Type B pancreatic cell (in vitro differentiated cells): ENCODE data around the gene ZSWIM5. TPM values are rescaled to one million over a fixed set of nuclear protein-coding genes. Genes with fewer than 3 reads are reported as not detected.
"Not testable (repeated sequence)": the region's sequence is repeated elsewhere in the genome, so short reads cannot be mapped to it uniquely, and the experiment has no call there.

Experiments
- DNase-seq: peaks from one replicate; pipeline ENCODE4 v3.0.0; 2021; ENCODE audit warnings: mixed read lengths; ENCODE audit not compliant: unreplicated experiment; ENCODE audit errors: extremely low spot score
- H3K27ac Mint-ChIP-seq: 2 replicates; pipeline ENCODE4 v1.8.0; 2021; ENCODE audit warnings: mild to moderate bottlenecking, mixed read lengths
- H3K27me3 Mint-ChIP-seq: 2 replicates; pipeline ENCODE4 v1.8.0; 2021; ENCODE audit warnings: mixed read lengths
- H3K36me3 Mint-ChIP-seq: 2 replicates; pipeline ENCODE4 v1.8.0; 2021; ENCODE audit warnings: mixed read lengths
- H3K4me1 Mint-ChIP-seq: one replicate; pipeline ENCODE4 v1.8.0; 2021; ENCODE audit warnings: mixed read lengths; ENCODE audit not compliant: unreplicated experiment
- H3K4me3 Mint-ChIP-seq: 2 replicates; pipeline ENCODE4 v1.8.0; 2021; ENCODE audit warnings: mild to moderate bottlenecking, mixed read lengths
- H3K9me3 Mint-ChIP-seq: 2 replicates; pipeline ENCODE4 v1.8.0; 2021; ENCODE audit warnings: mixed read lengths
- total RNA-seq: library from RNA; stranded (reverse); gene quantifications from 2 replicates; pipeline ENCODE4 v1.2.1, GENCODE V29; 2021; ENCODE audit warnings: low replicate concordance
- TF ChIP-seq, protein P1 (sequence below): fragments of 200-600 bp; sonication (generic); conservative IDR thresholded peaks from 2 replicates; pipeline ENCODE4 v1.5.0; 2021; ENCODE audit warnings: antibody characterized with exemption, mild to moderate bottlenecking

Gene ZSWIM5
- total RNA-seq, 1 donor from 2014 or later: 2.7 TPM

- peaks cover 36% of the 10 kb centered on the region for H3K27me3 Mint-ChIP-seq
- DNase-seq: no peak
- no peaks in the 10 kb centered on the region for H3K9me3 Mint-ChIP-seq
- no peak overlapping the region for H3K27ac Mint-ChIP-seq
- no peaks in the 10 kb centered on the region for H3K36me3 Mint-ChIP-seq
- peaks cover 4% of the 10 kb centered on the region for H3K4me1 Mint-ChIP-seq
- TF ChIP-seq, protein P1, sequence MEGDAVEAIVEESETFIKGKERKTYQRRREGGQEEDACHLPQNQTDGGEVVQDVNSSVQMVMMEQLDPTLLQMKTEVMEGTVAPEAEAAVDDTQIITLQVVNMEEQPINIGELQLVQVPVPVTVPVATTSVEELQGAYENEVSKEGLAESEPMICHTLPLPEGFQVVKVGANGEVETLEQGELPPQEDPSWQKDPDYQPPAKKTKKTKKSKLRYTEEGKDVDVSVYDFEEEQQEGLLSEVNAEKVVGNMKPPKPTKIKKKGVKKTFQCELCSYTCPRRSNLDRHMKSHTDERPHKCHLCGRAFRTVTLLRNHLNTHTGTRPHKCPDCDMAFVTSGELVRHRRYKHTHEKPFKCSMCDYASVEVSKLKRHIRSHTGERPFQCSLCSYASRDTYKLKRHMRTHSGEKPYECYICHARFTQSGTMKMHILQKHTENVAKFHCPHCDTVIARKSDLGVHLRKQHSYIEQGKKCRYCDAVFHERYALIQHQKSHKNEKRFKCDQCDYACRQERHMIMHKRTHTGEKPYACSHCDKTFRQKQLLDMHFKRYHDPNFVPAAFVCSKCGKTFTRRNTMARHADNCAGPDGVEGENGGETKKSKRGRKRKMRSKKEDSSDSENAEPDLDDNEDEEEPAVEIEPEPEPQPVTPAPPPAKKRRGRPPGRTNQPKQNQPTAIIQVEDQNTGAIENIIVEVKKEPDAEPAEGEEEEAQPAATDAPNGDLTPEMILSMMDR: no peak
- H3K4me3 Mint-ChIP-seq: no peak overlapping the region
These were observed 6.0 kb downstream of the ZSWIM5 start for GRCh38 chr1:45200435-45200834.

GRCh38 chr1:45198185-45198584 is 8.2 kb downstream of the ZSWIM5 start:
- DNase-seq: no peak
- Mint-ChIP-seq H3K4me3 (no peak overlapping the region), H3K27me3 (peaks cover 15% of the 10 kb centered on the region), H3K36me3 (no peaks in the 10 kb centered on the region), H3K4me1 (no peaks in the 10 kb centered on the region), H3K9me3 (no peaks in the 10 kb centered on the region), H3K27ac (no peak overlapping the region)
- TF ChIP-seq, protein P1: no peak

- Mint-ChIP-seq H3K4me3 (no peak overlapping the region), H3K36me3 (no peaks in the 10 kb centered on the region), H3K27ac (no peak overlapping the region)
These were observed 9.5 kb downstream of the ZSWIM5 start for GRCh38 chr1:45196863-45197262.

GRCh38 chr1:45191418-45191783 is 15.0 kb downstream of the ZSWIM5 start:
- no peak for DNase-seq
- H3K4me3 Mint-ChIP-seq: no peak overlapping the region
- no peak overlapping the region for H3K27ac Mint-ChIP-seq
- no peaks in the 10 kb centered on the region for H3K36me3 Mint-ChIP-seq
- TF ChIP-seq, protein P1: no peak
- H3K9me3 Mint-ChIP-seq: no peaks in the 10 kb centered on the region
- peaks cover 3% of the 10 kb centered on the region for H3K4me1 Mint-ChIP-seq
- H3K27me3 Mint-ChIP-seq: no peaks in the 10 kb centered on the region

More at GRCh38 chr1:45196863-45197262, 9.5 kb downstream of the ZSWIM5 start:
- DNase-seq: no peak
- H3K4me1 Mint-ChIP-seq: no peaks in the 10 kb centered on the region
- TF ChIP-seq, protein P1: no peak
- H3K27me3 Mint-ChIP-seq: peaks cover 9% of the 10 kb centered on the region
- H3K9me3 Mint-ChIP-seq: no peaks in the 10 kb centered on the region

DNA sequence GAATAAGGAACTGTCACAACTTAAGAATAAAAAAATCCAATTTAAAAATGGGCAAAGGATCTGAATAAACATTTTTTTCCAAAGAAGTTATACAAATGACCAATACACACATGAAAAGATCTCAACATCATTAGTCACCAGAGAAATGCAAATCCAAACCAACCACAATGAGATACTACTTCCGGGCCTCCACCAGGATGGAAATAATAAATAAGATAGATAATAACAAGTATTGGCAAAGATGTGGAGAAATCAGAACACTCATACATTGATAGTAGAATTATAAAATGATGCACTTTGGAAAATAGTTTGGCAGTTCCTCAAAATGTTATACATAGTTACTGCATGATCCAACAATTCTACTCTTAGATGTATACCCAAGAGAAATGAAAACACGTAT is 18.7 kb downstream of the ZSWIM5 start:
- no peak overlapping the region for H3K4me3 Mint-ChIP-seq
- no peaks in the 10 kb centered on the region for H3K9me3 Mint-ChIP-seq
- no peak for DNase-seq
- H3K4me1 Mint-ChIP-seq: peaks cover 3% of the 10 kb centered on the region
- no peaks in the 10 kb centered on the region for H3K36me3 Mint-ChIP-seq
- no peak overlapping the region for H3K27ac Mint-ChIP-seq
- H3K27me3 Mint-ChIP-seq: no peaks in the 10 kb centered on the region
- TF ChIP-seq, protein P1: no peak

- H3K9me3 Mint-ChIP-seq, H3K4me1 Mint-ChIP-seq, H3K36me3 Mint-ChIP-seq, H3K27me3 Mint-ChIP-seq, H3K4me3 Mint-ChIP-seq, H3K27ac Mint-ChIP-seq, DNase-seq: not testable (repeated sequence)
These were observed 26.4 kb downstream of the ZSWIM5 start for GRCh38 chr1:45179918-45180519.
